Measurements from ENCODE around the gene SEMA3D. TPM values are rescaled to one million over a fixed set of nuclear protein-coding genes. Genes with fewer than 3 reads are reported as not detected.

The SEMA3D gene
- total RNA-seq, 1 donor from 2014 or later, result 264 TPM

DNA sequence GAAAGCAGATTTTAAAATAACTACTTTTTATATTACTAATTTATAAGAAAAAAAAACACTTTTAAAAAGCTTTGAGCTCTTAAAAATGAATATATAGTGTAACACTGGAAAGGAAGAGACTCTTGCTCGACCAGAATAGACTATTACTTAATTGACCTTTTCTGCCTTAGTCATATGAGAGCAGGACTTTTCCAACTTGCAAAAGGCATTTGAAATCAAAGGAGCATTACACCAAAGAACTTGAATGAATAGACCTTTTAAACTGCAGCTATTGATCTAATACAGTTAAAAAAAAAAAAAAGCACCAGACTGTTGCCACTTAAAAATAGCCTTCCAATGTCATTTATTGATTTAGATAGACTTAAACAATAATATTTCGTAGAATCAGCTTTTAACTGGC, 17.2 kb upstream of the SEMA3D start:
- DNase-seq (ENCODE audit: low spot score in 2 of 2, unreplicated experiment in 2 of 2), result no peak
- Mint-ChIP-seq H3K27me3 (ENCODE audit: low read depth) (no peaks in the 10 kb centered on the region), H3K4me3 (no peak overlapping the region), H3K27ac (no peak overlapping the region), H3K36me3 (peaks cover 21% of the 10 kb centered on the region), H3K4me1 (peaks cover 2% of the 10 kb centered on the region), H3K9me3 (peaks cover 31% of the 10 kb centered on the region)
- TF ChIP-seq, protein P1, sequence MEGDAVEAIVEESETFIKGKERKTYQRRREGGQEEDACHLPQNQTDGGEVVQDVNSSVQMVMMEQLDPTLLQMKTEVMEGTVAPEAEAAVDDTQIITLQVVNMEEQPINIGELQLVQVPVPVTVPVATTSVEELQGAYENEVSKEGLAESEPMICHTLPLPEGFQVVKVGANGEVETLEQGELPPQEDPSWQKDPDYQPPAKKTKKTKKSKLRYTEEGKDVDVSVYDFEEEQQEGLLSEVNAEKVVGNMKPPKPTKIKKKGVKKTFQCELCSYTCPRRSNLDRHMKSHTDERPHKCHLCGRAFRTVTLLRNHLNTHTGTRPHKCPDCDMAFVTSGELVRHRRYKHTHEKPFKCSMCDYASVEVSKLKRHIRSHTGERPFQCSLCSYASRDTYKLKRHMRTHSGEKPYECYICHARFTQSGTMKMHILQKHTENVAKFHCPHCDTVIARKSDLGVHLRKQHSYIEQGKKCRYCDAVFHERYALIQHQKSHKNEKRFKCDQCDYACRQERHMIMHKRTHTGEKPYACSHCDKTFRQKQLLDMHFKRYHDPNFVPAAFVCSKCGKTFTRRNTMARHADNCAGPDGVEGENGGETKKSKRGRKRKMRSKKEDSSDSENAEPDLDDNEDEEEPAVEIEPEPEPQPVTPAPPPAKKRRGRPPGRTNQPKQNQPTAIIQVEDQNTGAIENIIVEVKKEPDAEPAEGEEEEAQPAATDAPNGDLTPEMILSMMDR (IDR thresholded peaks at IDR 0.05; ENCODE audit: unreplicated experiment), result no peak

DNA sequence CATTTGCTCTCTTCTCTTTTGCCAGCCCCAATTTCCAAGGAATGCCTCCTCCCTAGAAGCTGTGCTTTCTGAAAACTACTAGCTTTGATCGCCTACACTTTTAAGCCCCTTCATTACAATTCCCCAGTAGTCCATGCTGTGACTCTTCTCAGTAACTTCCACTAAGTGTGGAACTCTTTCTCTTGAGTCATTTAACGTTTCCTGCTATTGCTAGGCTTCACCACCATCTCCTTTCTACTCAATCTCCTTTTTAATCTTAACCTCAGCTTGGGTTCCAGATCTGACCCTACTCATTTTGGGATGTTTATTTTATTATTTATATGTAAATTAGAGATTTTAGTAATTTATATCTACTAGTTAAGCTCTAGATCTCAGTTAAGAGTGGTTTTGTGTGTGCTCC, 14.4 kb upstream of the SEMA3D start:
- Mint-ChIP-seq H3K27ac (no peak overlapping the region), H3K9me3 (peaks cover 31% of the 10 kb centered on the region), H3K36me3 (peaks cover 21% of the 10 kb centered on the region), H3K4me1 (no peaks in the 10 kb centered on the region), H3K4me3 (no peak overlapping the region), H3K27me3 (ENCODE audit: low read depth) (no peaks in the 10 kb centered on the region)
- DNase-seq (ENCODE audit: low spot score in 2 of 2, unreplicated experiment in 2 of 2), result no peak
- TF ChIP-seq, protein P1 (IDR thresholded peaks at IDR 0.05; ENCODE audit: unreplicated experiment), result no peak

DNA sequence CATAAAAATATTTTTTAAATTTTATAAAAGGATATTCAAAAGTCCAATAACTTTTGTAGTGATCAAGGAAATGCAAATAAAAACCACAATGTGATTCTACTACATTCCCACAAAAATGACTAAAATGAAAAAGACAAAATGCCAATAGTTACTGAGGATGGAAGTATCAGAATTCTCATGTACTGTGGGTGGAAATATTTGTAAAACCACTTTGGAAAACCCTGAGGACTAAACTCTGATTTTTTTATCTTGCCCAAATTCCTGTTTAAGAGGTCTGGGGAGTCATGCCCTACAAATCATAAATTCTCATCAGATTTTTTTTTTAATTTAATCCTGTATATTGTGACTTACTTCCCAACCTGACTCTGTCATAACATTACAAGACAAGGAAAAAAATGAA, 9.8 kb upstream of the SEMA3D start:
- peaks cover 17% of the 10 kb centered on the region for H3K4me1 Mint-ChIP-seq
- no peak for DNase-seq (ENCODE audit: low spot score in 2 of 2, unreplicated experiment in 2 of 2)
- TF ChIP-seq, protein P1 (IDR thresholded peaks at IDR 0.05; ENCODE audit: unreplicated experiment), result no peak
- H3K9me3 Mint-ChIP-seq, result peaks cover 18% of the 10 kb centered on the region
- H3K4me3 Mint-ChIP-seq, result no peak overlapping the region
- no peaks in the 10 kb centered on the region for H3K27me3 Mint-ChIP-seq (ENCODE audit: low read depth)
- H3K27ac Mint-ChIP-seq, result no peak overlapping the region
- H3K36me3 Mint-ChIP-seq, result peaks cover 15% of the 10 kb centered on the region

DNA sequence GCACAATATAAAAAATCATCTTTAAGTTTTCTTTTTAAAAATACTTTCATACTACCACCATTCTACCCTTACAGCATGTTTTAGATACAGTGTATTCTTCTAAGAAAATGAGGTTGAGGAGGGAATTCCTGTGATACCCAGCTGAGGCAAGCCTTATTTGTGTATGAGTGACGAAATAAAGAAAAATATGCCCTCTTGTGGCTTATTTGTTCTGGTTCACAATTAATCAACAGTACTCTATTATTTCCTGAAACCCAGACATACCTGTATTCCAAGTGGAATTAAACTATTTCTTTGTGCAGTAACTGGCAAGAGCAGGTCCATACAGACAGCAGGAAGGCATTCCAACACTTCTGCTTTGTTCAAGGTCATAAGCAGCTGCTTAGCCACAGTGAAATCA, 4.5 kb upstream of the SEMA3D start:
- TF ChIP-seq, protein P1 (IDR thresholded peaks at IDR 0.05; ENCODE audit: unreplicated experiment), result peak; percentile 55
- no peaks in the 10 kb centered on the region for H3K9me3 Mint-ChIP-seq
- peaks cover 61% of the 10 kb centered on the region for H3K4me1 Mint-ChIP-seq
- no peak overlapping the region for H3K4me3 Mint-ChIP-seq
- H3K27me3 Mint-ChIP-seq (ENCODE audit: low read depth), result no peaks in the 10 kb centered on the region
- peak overlapping the region; percentile 90 for H3K27ac Mint-ChIP-seq
- no peak for DNase-seq (ENCODE audit: low spot score in 2 of 2, unreplicated experiment in 2 of 2)
- H3K36me3 Mint-ChIP-seq, result peaks cover 2% of the 10 kb centered on the region

DNA sequence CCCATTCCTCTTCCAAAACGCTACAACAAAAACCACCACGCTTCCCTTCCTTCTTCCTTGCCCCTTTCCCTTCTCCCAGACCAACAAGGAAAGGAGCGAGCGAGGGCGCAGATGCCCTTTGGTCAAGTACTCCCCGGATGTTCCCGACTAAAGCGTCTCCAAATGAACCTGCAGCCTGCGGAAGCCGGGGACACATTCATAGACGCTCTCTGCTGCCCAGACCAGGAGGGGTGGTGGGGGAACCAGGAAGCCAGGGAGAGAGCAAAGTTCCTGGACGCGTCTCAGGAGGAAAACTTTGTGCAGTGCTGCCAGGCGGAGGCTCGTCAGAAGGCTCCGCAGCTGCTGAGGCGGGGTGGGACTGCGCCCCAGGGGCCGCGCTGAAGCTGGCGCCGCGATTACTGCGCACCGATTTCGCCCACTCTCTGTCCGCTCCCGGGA, 754 bp downstream of the SEMA3D start:
- Mint-ChIP-seq H3K9me3 (no peaks in the 10 kb centered on the region), H3K4me3 (peak overlapping the region; percentile 81), H3K27me3 (ENCODE audit: low read depth) (no peaks in the 10 kb centered on the region), H3K4me1 (peaks cover 66% of the 10 kb centered on the region), H3K36me3 (no peaks in the 10 kb centered on the region), H3K27ac (peak overlapping the region; percentile 95)
- DNase-seq (ENCODE audit: low spot score in 2 of 2, unreplicated experiment in 2 of 2), result peak; percentile 23 to 62
- TF ChIP-seq, protein P1 (IDR thresholded peaks at IDR 0.05; ENCODE audit: unreplicated experiment), result no peak
